SW480 (cell line): ENCODE measurements around the gene SPTLC3.

Source experiments
- DNase-seq: peaks from one replicate; pipeline ENCODE4 v3.0.0-alpha.2; 2016; ENCODE audit warnings: low spot score

SPTLC3 gene

GRCh38 chr20:13034115-13034514 is 25.3 kb downstream of the SPTLC3 start:
- no peak for DNase-seq

GRCh38 chr20:13034936-13035335 is 26.2 kb downstream of the SPTLC3 start:
- no peak for DNase-seq

GRCh38 chr20:13035399-13036152 is 26.8 kb downstream of the SPTLC3 start:
- DNase-seq: no peak

GRCh38 chr20:13037727-13038126 is 29.0 kb downstream of the SPTLC3 start:
- DNase-seq: no peak

- no peak for DNase-seq
Measured at GRCh38 chr20:13041574-13042457, 33.0 kb downstream of the SPTLC3 start.

- DNase-seq: no peak
Measured at GRCh38 chr20:13042458-13042794, 33.7 kb downstream of the SPTLC3 start.

- no peak for DNase-seq
Measured at GRCh38 chr20:13046409-13046808, 37.6 kb downstream of the SPTLC3 start.

GRCh38 chr20:13054011-13054410 is 45.2 kb downstream of the SPTLC3 start:
- DNase-seq: no peak

GRCh38 chr20:13058666-13059389 is 50.1 kb downstream of the SPTLC3 start:
- no peak for DNase-seq

GRCh38 chr20:13059398-13060136 is 50.8 kb downstream of the SPTLC3 start:
- no peak for DNase-seq

- DNase-seq: no peak
Measured at GRCh38 chr20:13060327-13060726, 51.6 kb downstream of the SPTLC3 start.

GRCh38 chr20:13061381-13061780 is 52.6 kb downstream of the SPTLC3 start:
- no peak for DNase-seq

GRCh38 chr20:13062789-13063188 is 54.0 kb downstream of the SPTLC3 start:
- no peak for DNase-seq

GRCh38 chr20:13068336-13068735 is 59.6 kb downstream of the SPTLC3 start:
- no peak for DNase-seq

GRCh38 chr20:13081877-13082276 is 73.1 kb downstream of the SPTLC3 start:
- no peak for DNase-seq

GRCh38 chr20:13082378-13082777 is 73.6 kb downstream of the SPTLC3 start:
- DNase-seq: no peak

- DNase-seq: no peak
Measured at GRCh38 chr20:13085275-13085674, 76.5 kb downstream of the SPTLC3 start.

GRCh38 chr20:13089950-13090469 is 81.2 kb downstream of the SPTLC3 start:
- no peak for DNase-seq

- DNase-seq: no peak
Measured at GRCh38 chr20:13092111-13092510, 83.3 kb downstream of the SPTLC3 start.

- peak; percentile 25 for DNase-seq
Measured at GRCh38 chr20:13094976-13095375, 86.2 kb downstream of the SPTLC3 start.

GRCh38 chr20:13098720-13099355 is 90.1 kb downstream of the SPTLC3 start:
- peak; percentile 49 for DNase-seq
